Inferior parietal cortex (tissue), 1 donor: ENCODE data around the gene KCNK17.
A peak's percentile ranks its signal among the peaks of the same experiment; 100 is the strongest.
"Not testable (repeated sequence)": the region's sequence is repeated elsewhere in the genome, so short reads cannot be mapped to it uniquely, and the experiment has no call there.

Source experiments
- DNase-seq: peaks from one replicate; pipeline ENCODE4 v3.0.0-alpha.2; 2016; ENCODE audit errors: extremely low spot score

KCNK17 gene

GRCh38 chr6:39302011-39302410, 12.2 kb downstream of the KCNK17 start:
- DNase-seq: no peak

- DNase-seq: no peak
These were observed 12.6 kb downstream of the KCNK17 start for GRCh38 chr6:39301606-39302005.

- DNase-seq: peak; percentile 5
These were observed 13.5 kb downstream of the KCNK17 start for GRCh38 chr6:39300739-39301138.

GRCh38 chr6:39298061-39298460, 16.2 kb downstream of the KCNK17 start:
- no peak for DNase-seq

- no peak for DNase-seq
These were observed 17.2 kb downstream of the KCNK17 start for GRCh38 chr6:39296745-39297640.

- DNase-seq: no peak
These were observed 18.6 kb downstream of the KCNK17 start for GRCh38 chr6:39295611-39296011.

- DNase-seq: no peak
These were observed 19.3 kb downstream of the KCNK17 start for GRCh38 chr6:39294899-39295298.

GRCh38 chr6:39294133-39294532, 20.1 kb downstream of the KCNK17 start:
- DNase-seq: no peak

GRCh38 chr6:39292637-39293036, 21.6 kb downstream of the KCNK17 start:
- no peak for DNase-seq

- DNase-seq: no peak
These were observed 24.7 kb downstream of the KCNK17 start for GRCh38 chr6:39289490-39289889.

- no peak for DNase-seq
These were observed 26.6 kb downstream of the KCNK17 start for GRCh38 chr6:39287601-39288000.

- not testable (repeated sequence) for DNase-seq
These were observed 27.6 kb downstream of the KCNK17 start for GRCh38 chr6:39286596-39286995.

- no peak for DNase-seq
These were observed 31.4 kb downstream of the KCNK17 start for GRCh38 chr6:39282774-39283173.

- DNase-seq: no peak
These were observed 32.8 kb downstream of the KCNK17 start for GRCh38 chr6:39281312-39281980.

- DNase-seq: no peak
These were observed 33.9 kb downstream of the KCNK17 start for GRCh38 chr6:39280247-39280731.

- no peak for DNase-seq
These were observed 34.7 kb downstream of the KCNK17 start for GRCh38 chr6:39279539-39279938.

GRCh38 chr6:39276379-39276995, 37.7 kb downstream of the KCNK17 start:
- DNase-seq: no peak

- no peak for DNase-seq
These were observed 39.3 kb downstream of the KCNK17 start for GRCh38 chr6:39274903-39275302.

- DNase-seq: no peak
These were observed 39.7 kb downstream of the KCNK17 start for GRCh38 chr6:39274471-39274870.

GRCh38 chr6:39273406-39273821, 40.8 kb downstream of the KCNK17 start:
- no peak for DNase-seq

- no peak for DNase-seq
These were observed 44.3 kb downstream of the KCNK17 start for GRCh38 chr6:39269961-39270360.

GRCh38 chr6:39268721-39269120, 45.5 kb downstream of the KCNK17 start:
- no peak for DNase-seq
